Activated naive CD8-positive, alpha-beta T cell treated with anti-CD3 and anti-CD28 coated beads, Interleukin-2, amount 10 ng/mL, durations not matched to agents 7 days and 5 days (primary cell): ENCODE data around the gene CACNA1C. TPM values are rescaled to one million over a fixed set of nuclear protein-coding genes. Genes with fewer than 3 reads are reported as not detected.
"Not testable (repeated sequence)": the region's sequence is repeated elsewhere in the genome, so short reads cannot be mapped to it uniquely, and the experiment has no call there.

Source experiments
- ATAC-seq: fragments of 150-1000 bp; cut with Tn5 transposase; one replicate; pipeline ENCODE4 v1.10.0; 2021; ENCODE audit warnings: low read depth, moderate library complexity
- POLR2A ChIA-PET: fragments of 350-600 bp; sonication (Branson Sonifier 250); formaldehyde crosslinking; loops from one replicate; lab custom pipeline; 2021; ENCODE audit warnings: antibody characterized with exemption; lab: Charles Lee
- DNase-seq: peaks from one replicate; pipeline ENCODE4 v3.0.0; 2021
- H3K27ac Mint-ChIP-seq: one replicate; pipeline ENCODE4 v1.8.0; 2022; ENCODE audit warnings: mild to moderate bottlenecking, mixed read lengths
- H3K27me3 Mint-ChIP-seq: one replicate; pipeline ENCODE4 v1.8.0; 2022; ENCODE audit warnings: mild to moderate bottlenecking, moderate library complexity, mixed read lengths
- H3K36me3 Mint-ChIP-seq: one replicate; pipeline ENCODE4 v1.8.0; 2021; ENCODE audit warnings: mild to moderate bottlenecking, mixed read lengths
- H3K4me1 Mint-ChIP-seq: one replicate; pipeline ENCODE4 v1.8.0; 2021; ENCODE audit warnings: mixed read lengths
- H3K4me3 Mint-ChIP-seq: one replicate; pipeline ENCODE4 v1.8.0; 2022; ENCODE audit warnings: mild to moderate bottlenecking, moderate library complexity, mixed read lengths
- H3K9me3 Mint-ChIP-seq: one replicate; pipeline ENCODE4 v1.8.0; 2021; ENCODE audit warnings: mixed read lengths
- total RNA-seq, 2 experiments: library from RNA; stranded (reverse); gene quantifications; one replicate each; pipeline ENCODE4 v1.2.3, GENCODE V29; 2021

The CACNA1C gene
- total RNA-seq, 2 experiments from 2014 or later: 0.11 to 0.14 TPM

GRCh38 chr12:2485681-2486080 lies 432.9 kb downstream of the CACNA1C start:
- DNase-seq: no peak
- H3K4me1 Mint-ChIP-seq: no peaks in the 10 kb centered on the region
- no peaks in the 10 kb centered on the region for H3K9me3 Mint-ChIP-seq
- peaks cover 3% of the 10 kb centered on the region for H3K27me3 Mint-ChIP-seq
- ATAC-seq: no peak
- POLR2A ChIA-PET: no interaction called here
- no peak overlapping the region for H3K4me3 Mint-ChIP-seq
- H3K27ac Mint-ChIP-seq: no peak overlapping the region
- H3K36me3 Mint-ChIP-seq: no peaks in the 10 kb centered on the region

- H3K4me3 Mint-ChIP-seq: no peak overlapping the region
- ATAC-seq (no peak), DNase-seq (no peak)
- no peaks in the 10 kb centered on the region for H3K4me1 Mint-ChIP-seq
- H3K9me3 Mint-ChIP-seq: no peaks in the 10 kb centered on the region
- no peaks in the 10 kb centered on the region for H3K36me3 Mint-ChIP-seq
- POLR2A ChIA-PET: no interaction called here
- no peak overlapping the region for H3K27ac Mint-ChIP-seq
- peaks cover 3% of the 10 kb centered on the region for H3K27me3 Mint-ChIP-seq
These were observed 434.0 kb downstream of the CACNA1C start for GRCh38 chr12:2486796-2487195.

DNA sequence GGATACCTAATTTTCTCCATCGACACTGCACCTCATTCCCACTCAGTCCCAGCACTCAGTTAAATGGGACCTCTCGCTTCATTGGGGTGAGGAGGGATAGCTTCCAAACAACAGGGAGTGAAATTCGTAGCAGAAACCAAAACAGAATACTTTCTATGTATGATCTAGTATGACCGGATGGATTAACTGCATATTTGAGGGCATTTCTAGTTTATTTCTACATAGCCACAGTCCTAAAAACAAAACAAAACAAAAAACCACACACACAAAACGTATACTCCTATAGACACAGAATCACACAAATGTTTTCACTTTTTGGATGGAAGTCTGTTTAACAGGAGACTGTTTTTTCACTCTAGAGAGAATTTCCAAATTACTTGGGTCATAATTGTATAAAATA lies 434.5 kb downstream of the CACNA1C start:
- peaks cover 3% of the 10 kb centered on the region for H3K27me3 Mint-ChIP-seq
- H3K27ac Mint-ChIP-seq: no peak overlapping the region
- no peaks in the 10 kb centered on the region for H3K36me3 Mint-ChIP-seq
- ATAC-seq (no peak), DNase-seq (no peak)
- POLR2A ChIA-PET: no interaction called here
- no peak overlapping the region for H3K4me3 Mint-ChIP-seq
- H3K9me3 Mint-ChIP-seq: no peaks in the 10 kb centered on the region
- no peaks in the 10 kb centered on the region for H3K4me1 Mint-ChIP-seq

DNA sequence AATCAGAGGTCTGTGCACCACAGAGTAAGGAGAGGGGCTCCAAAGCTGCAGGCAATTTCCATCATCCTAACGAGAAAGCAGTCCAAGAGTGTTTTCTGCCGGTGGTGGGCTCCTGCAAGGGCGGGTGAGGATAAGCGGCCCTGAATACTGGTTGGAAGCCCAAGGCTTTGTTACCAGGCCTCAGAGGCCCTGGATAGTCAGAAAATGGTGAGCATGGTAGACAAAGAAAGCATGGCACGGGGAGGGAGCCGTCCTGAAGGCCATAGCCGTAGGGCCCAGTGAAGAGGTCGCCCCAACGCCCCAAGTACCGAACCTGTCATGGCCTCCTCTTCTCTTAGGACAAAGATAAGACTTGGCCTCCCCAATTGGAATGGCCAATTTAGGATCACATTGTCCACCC lies 435.3 kb downstream of the CACNA1C start:
- no peak overlapping the region for H3K27ac Mint-ChIP-seq
- H3K4me1 Mint-ChIP-seq: no peaks in the 10 kb centered on the region
- POLR2A ChIA-PET: no interaction called here
- DNase-seq: no peak
- H3K4me3 Mint-ChIP-seq: no peak overlapping the region
- H3K9me3 Mint-ChIP-seq: no peaks in the 10 kb centered on the region
- no peak for ATAC-seq
- H3K27me3 Mint-ChIP-seq: no peaks in the 10 kb centered on the region
- no peaks in the 10 kb centered on the region for H3K36me3 Mint-ChIP-seq

DNA sequence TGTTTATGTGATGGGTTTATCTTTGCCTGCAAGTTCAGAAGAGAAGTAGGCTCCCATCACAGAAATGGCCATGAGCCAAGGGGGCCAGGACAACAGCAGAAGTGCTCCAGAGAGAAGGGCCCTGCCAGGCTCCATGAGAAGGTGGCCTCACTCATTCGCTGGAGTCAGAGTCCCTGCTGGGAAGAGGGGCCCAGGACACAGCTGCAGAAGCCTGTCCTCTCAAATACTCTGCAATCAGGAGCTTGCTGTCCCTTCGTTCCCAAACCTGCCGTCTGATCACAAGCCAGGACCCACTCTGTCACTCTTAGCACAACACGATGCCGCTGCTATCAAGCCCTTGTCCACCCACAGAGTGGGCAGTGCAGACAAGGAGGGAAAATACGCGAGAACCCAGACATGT lies 435.8 kb downstream of the CACNA1C start:
- ATAC-seq (no peak), DNase-seq (no peak)
- H3K27ac Mint-ChIP-seq: no peak overlapping the region
- H3K9me3 Mint-ChIP-seq: no peaks in the 10 kb centered on the region
- no peaks in the 10 kb centered on the region for H3K27me3 Mint-ChIP-seq
- H3K4me3 Mint-ChIP-seq: no peak overlapping the region
- no peaks in the 10 kb centered on the region for H3K4me1 Mint-ChIP-seq
- POLR2A ChIA-PET: no interaction called here
- no peaks in the 10 kb centered on the region for H3K36me3 Mint-ChIP-seq

- no peak overlapping the region for H3K27ac Mint-ChIP-seq
- H3K4me3 Mint-ChIP-seq: no peak overlapping the region
- H3K9me3 Mint-ChIP-seq: no peaks in the 10 kb centered on the region
- ATAC-seq (no peak), DNase-seq (no peak)
- no peaks in the 10 kb centered on the region for H3K36me3 Mint-ChIP-seq
- POLR2A ChIA-PET: no interaction called here
- H3K4me1 Mint-ChIP-seq: no peaks in the 10 kb centered on the region
- H3K27me3 Mint-ChIP-seq: peaks cover under 1% of the 10 kb centered on the region
These were observed 436.5 kb downstream of the CACNA1C start for GRCh38 chr12:2489275-2489674.

GRCh38 chr12:2490831-2491230 lies 438.0 kb downstream of the CACNA1C start:
- DNase-seq (no peak), ATAC-seq (no peak)
- peaks cover 1% of the 10 kb centered on the region for H3K4me1 Mint-ChIP-seq
- POLR2A ChIA-PET: no interaction called here
- H3K27ac Mint-ChIP-seq: no peak overlapping the region
- H3K9me3 Mint-ChIP-seq: no peaks in the 10 kb centered on the region
- no peak overlapping the region for H3K4me3 Mint-ChIP-seq
- H3K27me3 Mint-ChIP-seq: peaks cover 6% of the 10 kb centered on the region
- H3K36me3 Mint-ChIP-seq: no peaks in the 10 kb centered on the region

DNA sequence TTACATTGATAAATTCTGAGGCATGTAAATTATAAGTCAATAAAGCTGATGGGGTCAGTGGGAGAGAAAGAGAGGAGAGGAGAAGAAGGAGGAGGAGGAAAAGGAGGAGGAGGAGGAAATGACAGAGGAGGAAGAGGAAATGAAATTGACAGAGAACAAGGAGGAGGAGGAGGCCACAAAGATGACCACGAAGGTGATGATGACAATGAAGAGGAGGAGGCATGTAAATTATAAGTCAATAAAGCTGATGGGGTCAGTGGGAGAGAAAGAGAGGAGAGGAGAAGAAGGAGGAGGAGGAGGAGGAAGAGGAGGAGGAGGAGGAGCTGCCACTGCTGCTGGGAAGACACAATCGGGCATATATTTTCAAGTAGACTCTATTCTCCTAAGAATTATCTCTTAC lies 438.6 kb downstream of the CACNA1C start:
- H3K4me3 Mint-ChIP-seq, ATAC-seq, H3K27me3 Mint-ChIP-seq, H3K4me1 Mint-ChIP-seq, POLR2A ChIA-PET, H3K9me3 Mint-ChIP-seq, H3K27ac Mint-ChIP-seq, H3K36me3 Mint-ChIP-seq, DNase-seq: not testable (repeated sequence)

DNA sequence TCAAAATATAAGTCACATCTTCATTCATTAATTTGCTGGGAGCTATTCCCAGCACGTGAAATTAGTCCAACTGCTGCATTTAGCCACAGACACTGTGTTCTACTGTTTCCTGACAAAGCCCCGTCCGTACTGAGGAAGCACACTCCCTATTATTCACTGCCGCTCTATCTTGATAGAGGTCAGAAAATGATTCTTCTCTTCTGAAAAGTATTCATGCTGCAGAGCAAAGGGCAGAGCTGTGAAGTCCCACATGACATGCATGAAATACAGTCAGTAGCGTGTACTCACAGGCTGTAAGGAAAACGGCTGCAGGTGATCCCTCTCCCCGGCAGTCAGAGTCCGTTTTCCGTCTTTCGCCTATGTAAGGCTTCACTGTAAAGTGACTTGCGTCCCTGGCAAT lies 439.4 kb downstream of the CACNA1C start:
- no peak for DNase-seq
- H3K4me1 Mint-ChIP-seq: peaks cover 2% of the 10 kb centered on the region

GRCh38 chr12:2493086-2493485 lies 440.3 kb downstream of the CACNA1C start:
- Mint-ChIP-seq H3K36me3 (no peaks in the 10 kb centered on the region), H3K27ac (no peak overlapping the region), H3K4me1 (peaks cover 2% of the 10 kb centered on the region), H3K4me3 (no peak overlapping the region), H3K27me3 (peaks cover 15% of the 10 kb centered on the region), H3K9me3 (no peaks in the 10 kb centered on the region)
- DNase-seq: no peak
- POLR2A ChIA-PET: no interaction called here
- no peak for ATAC-seq

More for the DNA sequence above, 439.4 kb downstream of the CACNA1C start:
- ATAC-seq: no peak
- Mint-ChIP-seq H3K36me3 (no peaks in the 10 kb centered on the region), H3K9me3 (no peaks in the 10 kb centered on the region), H3K27me3 (peaks cover 13% of the 10 kb centered on the region), H3K27ac (no peak overlapping the region), H3K4me3 (no peak overlapping the region)
- POLR2A ChIA-PET: no interaction called here

GRCh38 chr12:2494486-2495192 lies 441.9 kb downstream of the CACNA1C start:
- H3K4me1 Mint-ChIP-seq: peaks cover 2% of the 10 kb centered on the region
- no peaks in the 10 kb centered on the region for H3K36me3 Mint-ChIP-seq
- DNase-seq: no peak
- no peaks in the 10 kb centered on the region for H3K9me3 Mint-ChIP-seq
- H3K27me3 Mint-ChIP-seq: peaks cover 15% of the 10 kb centered on the region
- ATAC-seq: no peak
- no peak overlapping the region for H3K4me3 Mint-ChIP-seq
- H3K27ac Mint-ChIP-seq: no peak overlapping the region
- POLR2A ChIA-PET: no interaction called here

DNA sequence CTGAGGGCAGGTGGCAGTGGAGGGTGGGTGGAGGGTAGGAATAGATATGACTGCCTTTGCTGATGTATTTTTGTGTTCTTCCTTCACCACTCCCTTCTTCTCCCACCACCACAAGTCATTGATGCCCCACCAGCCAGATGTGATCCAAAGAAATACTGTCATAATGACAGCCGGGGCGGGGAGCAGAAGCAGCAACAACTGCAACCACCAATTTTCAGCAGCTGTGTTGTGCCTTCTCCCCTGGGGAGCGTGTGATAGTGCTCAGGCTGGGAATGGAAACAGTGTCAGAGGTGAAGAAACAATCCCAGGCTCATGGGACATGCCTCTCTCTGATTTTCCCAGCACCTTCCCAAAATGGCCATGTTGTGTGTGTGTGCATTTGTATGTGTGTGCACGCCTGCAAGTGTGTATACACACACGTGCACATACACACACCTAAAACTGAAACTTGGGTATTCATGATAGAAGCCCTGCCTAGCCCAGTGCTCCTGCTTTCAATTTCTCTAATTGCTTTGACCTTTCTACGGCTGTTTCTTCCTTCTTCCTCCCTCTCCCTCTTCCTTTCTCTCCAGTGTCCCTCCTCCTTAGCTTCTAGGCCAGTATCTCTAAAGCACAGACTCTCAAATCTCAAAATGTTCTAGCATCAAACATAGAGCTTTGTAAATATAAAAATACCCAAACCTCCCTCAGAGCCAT lies 442.8 kb downstream of the CACNA1C start:
- Mint-ChIP-seq H3K4me1 (peaks cover 3% of the 10 kb centered on the region), H3K9me3 (no peaks in the 10 kb centered on the region), H3K27ac (no peak overlapping the region), H3K27me3 (peaks cover 15% of the 10 kb centered on the region), H3K4me3 (no peak overlapping the region), H3K36me3 (no peaks in the 10 kb centered on the region)
- POLR2A ChIA-PET: no interaction called here
- DNase-seq: no peak
- no peak for ATAC-seq

GRCh38 chr12:2498964-2499500 lies 446.2 kb downstream of the CACNA1C start:
- ATAC-seq: no peak
- Mint-ChIP-seq H3K27me3 (peaks cover 26% of the 10 kb centered on the region), H3K9me3 (no peaks in the 10 kb centered on the region), H3K4me1 (peaks cover 12% of the 10 kb centered on the region), H3K27ac (no peak overlapping the region), H3K36me3 (no peaks in the 10 kb centered on the region), H3K4me3 (no peak overlapping the region)
- no peak for DNase-seq
- POLR2A ChIA-PET: no interaction called here
